Neural progenitor cell (in vitro differentiated cells): ENCODE measurements around the gene CCDC74A. TPM values are rescaled to one million over a fixed set of nuclear protein-coding genes. Genes with fewer than 3 reads are reported as not detected.
"Not testable (repeated sequence)": the region's sequence is repeated elsewhere in the genome, so short reads cannot be mapped to it uniquely, and the experiment has no call there.

Experiments used
- DNase-seq: peaks from one replicate; pipeline ENCODE4 v3.0.0-alpha.2; 2016; ENCODE audit warnings: low spot score
- H2AFZ ChIP-seq: fragments of 200-600 bp; sonication (generic); replicated peaks from 2 replicates; pipeline ENCODE4 v1.6.1; 2016; ENCODE audit warnings: antibody characterized with exemption
- H3F3A ChIP-seq: fragments of 200-600 bp; sonication (generic); 2 replicates; pipeline ENCODE4 v1.6.1; 2016; ENCODE audit warnings: antibody characterized with exemption, low read depth
- H3K27ac ChIP-seq: fragments of 200-600 bp; sonication (generic); 2 replicates; pipeline ENCODE4 v1.5.1; 2016; ENCODE audit warnings: mild to moderate bottlenecking
- H3K27me3 ChIP-seq: fragments of 200-600 bp; sonication (generic); 2 replicates; pipeline ENCODE4 v1.6.1; 2016; ENCODE audit warnings: mild to moderate bottlenecking, moderate library complexity
- H3K36me3 ChIP-seq: fragments of 200-600 bp; sonication (generic); 2 replicates; pipeline ENCODE4 v1.5.1; 2016
- H3K4me1 ChIP-seq: fragments of 200-600 bp; sonication (generic); 2 replicates; pipeline ENCODE4 v1.6.1; 2016; ENCODE audit warnings: mixed run types
- H3K4me2 ChIP-seq: fragments of 200-600 bp; sonication (generic); 2 replicates; pipeline ENCODE4 v1.6.1; 2016
- H3K4me3 ChIP-seq: fragments of 200-600 bp; sonication (generic); 2 replicates; pipeline ENCODE4 v1.5.1; 2016
- H3K79me2 ChIP-seq: fragments of 200-600 bp; sonication (generic); 2 replicates; pipeline ENCODE4 v1.6.1; 2016; ENCODE audit warnings: low read depth
- H3K9ac ChIP-seq: fragments of 200-600 bp; sonication (generic); 2 replicates; pipeline ENCODE4 v1.6.1; 2016
- H3K9me3 ChIP-seq: fragments of 200-600 bp; sonication (generic); 2 replicates; pipeline ENCODE4 v1.5.1; 2016; ENCODE audit warnings: low read depth
- H4K20me1 ChIP-seq: fragments of 200-600 bp; sonication (generic); 2 replicates; pipeline ENCODE4 v1.6.1; 2016; ENCODE audit warnings: low read depth
- H3K27ac Mint-ChIP-seq: 3 replicates; pipeline ENCODE4 v1.8.0; 2021; ENCODE audit warnings: mixed read lengths
- H3K27me3 Mint-ChIP-seq: 2 replicates; pipeline ENCODE4 v1.8.0; 2022; ENCODE audit warnings: low read depth, mild to moderate bottlenecking, inconsistent platforms, moderate library complexity, mixed read lengths; ENCODE audit not compliant: insufficient read depth
- H3K36me3 Mint-ChIP-seq: 3 replicates; pipeline ENCODE4 v1.8.0; 2021; ENCODE audit warnings: mixed read lengths
- H3K4me1 Mint-ChIP-seq: 3 replicates; pipeline ENCODE4 v1.8.0; 2021; ENCODE audit warnings: mixed read lengths
- H3K4me3 Mint-ChIP-seq: 3 replicates; pipeline ENCODE4 v1.8.0; 2021; ENCODE audit warnings: mild to moderate bottlenecking, moderate library complexity, mixed read lengths
- H3K9me3 Mint-ChIP-seq: 3 replicates; pipeline ENCODE4 v1.8.0; 2020; ENCODE audit warnings: mixed read lengths
- EZH2 ChIP-seq: fragments of 200-600 bp; sonication (generic); IDR thresholded peaks from 2 replicates; pipeline ENCODE4 v1.6.1; 2017; ENCODE audit warnings: antibody characterized with exemption, mild to moderate bottlenecking, moderate library complexity
- EZH2phosphoT487 ChIP-seq: fragments of 200-600 bp; sonication (generic); IDR thresholded peaks from 2 replicates; pipeline ENCODE4 v1.6.1; 2017; ENCODE audit warnings: antibody characterized with exemption
- total RNA-seq: library from RNA; depleted of rRNA; stranded (reverse); fragments of >200 nt; gene quantifications from 2 replicates; pipeline ENCODE4 v1.2.3, GENCODE V29; 2015; ENCODE audit warnings: low replicate concordance
- TF ChIP-seq, protein P1 (sequence below): fragments of 200-600 bp; sonication (generic); IDR thresholded peaks from 2 replicates; pipeline ENCODE4 v1.5.1; 2017; ENCODE audit warnings: antibody characterized with exemption, mild to moderate bottlenecking

The CCDC74A gene
- total RNA-seq, 1 donor from 2014 or later: 25.6 TPM

DNA sequence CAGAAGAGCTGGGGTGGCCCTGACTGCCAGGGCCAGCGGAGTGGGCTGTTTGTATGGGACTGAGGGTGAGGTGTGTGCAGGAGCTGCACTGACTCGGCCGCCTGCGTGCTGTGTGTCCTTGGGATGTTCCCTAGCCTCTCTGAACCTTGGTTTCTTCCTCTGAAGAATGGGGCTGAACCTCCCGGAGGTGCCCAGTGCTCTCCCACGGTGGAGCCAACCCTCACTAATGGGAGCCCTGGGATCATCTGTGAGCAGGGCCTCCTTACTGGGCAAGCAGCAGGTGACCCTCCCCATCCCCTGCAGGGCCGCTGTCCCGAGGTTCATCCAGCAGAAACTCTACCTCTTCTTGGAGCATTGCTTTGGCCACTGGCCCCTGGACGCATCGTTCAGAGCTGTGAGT is 11.7 kb upstream of the CCDC74A start:
- no peaks in the 10 kb centered on the region for H3K9me3 ChIP-seq
- no peak for TF ChIP-seq EZH2
- TF ChIP-seq, protein P1, sequence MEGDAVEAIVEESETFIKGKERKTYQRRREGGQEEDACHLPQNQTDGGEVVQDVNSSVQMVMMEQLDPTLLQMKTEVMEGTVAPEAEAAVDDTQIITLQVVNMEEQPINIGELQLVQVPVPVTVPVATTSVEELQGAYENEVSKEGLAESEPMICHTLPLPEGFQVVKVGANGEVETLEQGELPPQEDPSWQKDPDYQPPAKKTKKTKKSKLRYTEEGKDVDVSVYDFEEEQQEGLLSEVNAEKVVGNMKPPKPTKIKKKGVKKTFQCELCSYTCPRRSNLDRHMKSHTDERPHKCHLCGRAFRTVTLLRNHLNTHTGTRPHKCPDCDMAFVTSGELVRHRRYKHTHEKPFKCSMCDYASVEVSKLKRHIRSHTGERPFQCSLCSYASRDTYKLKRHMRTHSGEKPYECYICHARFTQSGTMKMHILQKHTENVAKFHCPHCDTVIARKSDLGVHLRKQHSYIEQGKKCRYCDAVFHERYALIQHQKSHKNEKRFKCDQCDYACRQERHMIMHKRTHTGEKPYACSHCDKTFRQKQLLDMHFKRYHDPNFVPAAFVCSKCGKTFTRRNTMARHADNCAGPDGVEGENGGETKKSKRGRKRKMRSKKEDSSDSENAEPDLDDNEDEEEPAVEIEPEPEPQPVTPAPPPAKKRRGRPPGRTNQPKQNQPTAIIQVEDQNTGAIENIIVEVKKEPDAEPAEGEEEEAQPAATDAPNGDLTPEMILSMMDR: no peak
- TF ChIP-seq EZH2phosphoT487: no peak
- no peak overlapping the region for H3K27ac ChIP-seq
- H3F3A ChIP-seq: no peaks in the 10 kb centered on the region
- H3K4me3 Mint-ChIP-seq: no peak overlapping the region
- no peaks in the 10 kb centered on the region for H3K27me3 ChIP-seq
- H3K27ac Mint-ChIP-seq: no peak overlapping the region
- H3K4me3 ChIP-seq: no peak overlapping the region
- peaks cover 4% of the 10 kb centered on the region for H3K36me3 Mint-ChIP-seq
- no peaks in the 10 kb centered on the region for H3K9me3 Mint-ChIP-seq
- no peak overlapping the region for H3K4me2 ChIP-seq
- H3K4me1 ChIP-seq: no peaks in the 10 kb centered on the region
- no peak overlapping the region for H3K9ac ChIP-seq
- DNase-seq: no peak
- no peaks in the 10 kb centered on the region for H4K20me1 ChIP-seq
- H2AFZ ChIP-seq: no peak overlapping the region
- peaks cover 2% of the 10 kb centered on the region for H3K27me3 Mint-ChIP-seq
- no peaks in the 10 kb centered on the region for H3K79me2 ChIP-seq
- H3K4me1 Mint-ChIP-seq: peaks cover 5% of the 10 kb centered on the region
- H3K36me3 ChIP-seq: no peaks in the 10 kb centered on the region

DNA sequence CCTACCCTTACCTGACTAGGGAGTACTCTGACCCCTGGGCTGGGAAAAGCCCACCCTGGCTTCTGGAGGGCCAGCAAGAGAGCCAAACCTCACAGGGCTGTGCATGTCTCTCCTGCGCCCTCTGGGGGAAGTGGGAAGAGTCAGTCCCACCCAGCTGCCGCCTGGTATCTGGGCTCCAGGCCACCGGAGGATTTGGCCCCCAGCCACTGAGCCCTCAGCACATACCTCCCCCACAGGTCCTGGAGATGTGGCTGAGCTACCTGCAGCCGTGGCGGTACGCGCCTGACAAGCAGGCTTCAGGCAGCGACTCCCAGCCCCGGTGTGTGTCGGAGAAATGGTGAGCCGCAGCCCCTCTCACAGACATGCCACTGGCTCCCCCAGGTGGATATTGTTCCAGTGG is 11.1 kb upstream of the CCDC74A start:
- not testable (repeated sequence) for H3K27ac Mint-ChIP-seq
- TF ChIP-seq, protein P1: peak; percentile 37

DNA sequence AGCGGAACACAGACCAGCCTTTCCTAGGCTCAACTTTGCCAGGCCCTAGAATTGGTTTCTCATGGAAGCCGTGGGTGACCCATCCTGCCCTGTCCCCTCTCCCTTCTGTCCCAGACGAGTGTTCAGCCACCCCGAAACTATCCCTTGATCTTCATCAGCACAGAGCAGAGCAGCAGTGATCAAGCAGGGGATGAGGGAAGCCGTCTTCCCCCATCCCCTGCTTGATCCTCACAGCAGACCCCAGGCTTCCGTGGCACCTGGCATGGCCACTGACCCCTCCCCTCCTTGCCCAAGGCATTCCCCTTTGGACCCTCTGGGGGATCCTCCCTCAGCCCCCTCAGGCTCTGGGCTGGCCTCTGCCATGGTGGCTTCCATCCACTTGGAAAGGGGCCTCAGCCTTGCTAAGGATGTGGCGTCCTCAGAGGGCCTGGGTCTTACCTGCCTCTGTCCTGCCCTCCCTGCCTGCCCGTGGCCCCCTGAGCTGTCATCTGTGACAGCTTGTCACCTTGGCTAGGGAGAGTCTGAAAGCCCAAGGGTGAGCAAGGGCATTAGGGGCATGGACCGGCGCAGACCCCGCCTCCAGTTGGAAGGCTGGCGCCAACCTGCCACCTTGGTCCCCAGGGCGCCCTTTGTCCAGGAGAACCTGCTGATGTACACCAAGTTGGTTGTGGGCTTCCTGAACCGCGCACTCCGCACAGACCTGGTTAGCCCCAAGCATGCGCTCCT is 10.4 kb upstream of the CCDC74A start:
- Histone ChIP-seq H3K9ac (no peak overlapping the region), H3F3A (no peaks in the 10 kb centered on the region), H4K20me1 (no peaks in the 10 kb centered on the region), H3K4me3 (no peak overlapping the region), H3K79me2 (no peaks in the 10 kb centered on the region), H3K27ac (no peak overlapping the region), H3K9me3 (no peaks in the 10 kb centered on the region), H2AFZ (no peak overlapping the region), H3K4me1 (no peaks in the 10 kb centered on the region), H3K36me3 (no peaks in the 10 kb centered on the region), H3K4me2 (no peak overlapping the region), H3K27me3 (no peaks in the 10 kb centered on the region)
- Mint-ChIP-seq H3K4me1 (peaks cover 2% of the 10 kb centered on the region), H3K36me3 (peaks cover 6% of the 10 kb centered on the region), H3K27me3 (peaks cover 2% of the 10 kb centered on the region), H3K4me3 (no peak overlapping the region), H3K9me3 (no peaks in the 10 kb centered on the region), H3K27ac (no peak overlapping the region)
- TF ChIP-seq, protein P1: no peak
- TF ChIP-seq EZH2 (no peak), EZH2phosphoT487 (no peak)
- no peak for DNase-seq

More for the DNA sequence above, 11.1 kb upstream of the CCDC74A start:
- H3K27me3 ChIP-seq, H3K4me2 ChIP-seq, H3F3A ChIP-seq, H3K36me3 ChIP-seq, H3K27me3 Mint-ChIP-seq, H3K79me2 ChIP-seq, H3K9me3 Mint-ChIP-seq, H3K4me1 ChIP-seq, H3K36me3 Mint-ChIP-seq, H3K4me1 Mint-ChIP-seq, H3K9me3 ChIP-seq, H3K4me3 Mint-ChIP-seq, H3K4me3 ChIP-seq, H2AFZ ChIP-seq, H3K27ac ChIP-seq, H3K9ac ChIP-seq, H4K20me1 ChIP-seq: not testable (repeated sequence)
- DNase-seq: peak; percentile 34

DNA sequence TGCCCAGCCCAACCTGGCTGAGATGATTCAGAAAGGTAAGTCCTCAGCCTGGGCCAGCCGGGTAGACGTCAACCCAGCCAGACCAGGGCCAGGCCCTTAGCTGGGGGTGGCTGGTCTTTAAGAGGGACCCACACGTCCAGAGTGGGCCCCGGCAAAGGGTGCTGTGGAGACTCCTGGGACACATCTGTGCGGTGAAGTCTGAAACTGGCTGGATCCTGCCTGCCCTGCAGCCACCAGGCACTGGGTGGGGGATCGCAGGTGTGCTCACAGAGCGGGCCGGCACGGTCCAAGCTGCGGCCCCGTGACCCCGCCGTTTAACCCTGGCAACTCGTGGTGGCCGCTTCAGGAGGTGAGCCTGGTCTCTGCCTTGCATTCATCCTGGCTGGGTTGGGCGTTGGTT is 9.8 kb upstream of the CCDC74A start:
- not testable (repeated sequence) for H3F3A ChIP-seq, H3K4me2 ChIP-seq, H3K27ac ChIP-seq, H3K4me1 Mint-ChIP-seq, H3K27me3 ChIP-seq, DNase-seq, H3K4me3 Mint-ChIP-seq, H2AFZ ChIP-seq, H4K20me1 ChIP-seq, H3K27me3 Mint-ChIP-seq, H3K27ac Mint-ChIP-seq, H3K9ac ChIP-seq, H3K9me3 Mint-ChIP-seq, H3K4me3 ChIP-seq, H3K36me3 ChIP-seq, H3K4me1 ChIP-seq, H3K79me2 ChIP-seq, H3K36me3 Mint-ChIP-seq, H3K9me3 ChIP-seq

DNA sequence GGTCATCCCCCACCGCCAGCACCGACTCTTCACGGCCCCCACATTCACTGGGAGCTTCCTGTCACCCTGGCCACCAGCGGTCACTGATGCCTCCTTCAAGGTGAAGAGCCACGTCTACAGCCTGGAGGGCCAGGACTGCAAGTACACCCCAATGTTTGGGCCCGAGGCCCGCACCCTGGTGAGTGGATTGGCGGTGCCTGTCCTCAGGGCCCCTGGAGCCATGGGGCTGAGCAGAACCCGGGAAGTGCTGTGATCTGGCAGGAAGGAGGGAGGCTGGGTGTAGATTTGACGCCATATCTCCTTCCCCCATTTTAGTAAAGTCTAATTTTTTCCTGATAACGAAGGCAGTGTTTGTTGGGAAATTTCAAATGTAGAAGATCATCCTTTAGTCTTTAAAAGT is 9.2 kb upstream of the CCDC74A start:
- not testable (repeated sequence) for H3K27ac Mint-ChIP-seq, H3K79me2 ChIP-seq

More for the DNA sequence above, 9.2 kb upstream of the CCDC74A start:
- H4K20me1 ChIP-seq, H3K36me3 Mint-ChIP-seq, H3K27me3 ChIP-seq, H3K4me3 Mint-ChIP-seq, H3K27ac ChIP-seq, H3K4me1 ChIP-seq, H2AFZ ChIP-seq, H3K4me3 ChIP-seq, H3K4me1 Mint-ChIP-seq, H3K9ac ChIP-seq, H3K9me3 Mint-ChIP-seq, H3F3A ChIP-seq, H3K4me2 ChIP-seq, H3K27me3 Mint-ChIP-seq, H3K36me3 ChIP-seq, DNase-seq, H3K9me3 ChIP-seq: not testable (repeated sequence)
